Measurements from ENCODE around the gene RCN2. TPM values are rescaled to one million over a fixed set of nuclear protein-coding genes. Genes with fewer than 3 reads are reported as not detected.

RCN2 gene
- total RNA-seq, 4 donors from 2014 or later = 27.6 to 44.1 (median 41.8) TPM

GRCh38 chr15:76994001-76994400 is 62.5 kb downstream of the RCN2 start:
- TF ChIP-seq POLR2A (IDR thresholded peaks at IDR 0.05) = no peak
- TF ChIP-seq CTCF (IDR thresholded peaks at IDR 0.05) = no peak
- intact Hi-C loops (cut with DNase I) = no loop called here
- DNase-seq = no peak
- Histone ChIP-seq H3K27ac (peak overlapping the region in 3 of 4 donors; percentile 60 to 77 (median 75)), H3K36me3 (no peaks in the 10 kb centered on the region), H3K4me1 (peaks cover 0 to 45% (median 30%) of the 10 kb centered on the region in 3 donors), H3K27me3 (no peaks in the 10 kb centered on the region), H3K4me3 (no peak overlapping the region), H3K9me3 (no peaks in the 10 kb centered on the region)
- WGBS, 2 donors = 33 to 76% methylated on average over 3 to 4 of the region's 8 CpGs

GRCh38 chr15:76994496-76994895 is 62.9 kb downstream of the RCN2 start:
- intact Hi-C loops (cut with DNase I) = no loop called here
- Histone ChIP-seq H3K9me3 (no peaks in the 10 kb centered on the region), H3K4me1 (peaks cover 0 to 43% (median 30%) of the 10 kb centered on the region in 3 donors), H3K27ac (peak overlapping the region in 3 of 4 donors; percentile 60 to 77 (median 75)), H3K27me3 (no peaks in the 10 kb centered on the region), H3K36me3 (no peaks in the 10 kb centered on the region), H3K4me3 (peak overlapping the region in 2 of 4 donors; percentile 40 to 60)
- 85% methylated on average over 4 of the region's 6 CpGs; no CpG with 5 or more reads in 1 of the 2 donors for WGBS, 2 donors
- TF ChIP-seq POLR2A (IDR thresholded peaks at IDR 0.05) (no peak), CTCF (IDR thresholded peaks at IDR 0.05) (no peak)
- DNase-seq = no peak

GRCh38 chr15:76994971-76995945 is 63.7 kb downstream of the RCN2 start, which contains the start of gene PSTPIP1:
TSS of gene PSTPIP1 (plus strand) at chr15:76995126. CDS start at chr15:76995574, 448 bp downstream.
- Histone ChIP-seq H3K4me1 (peaks cover 0 to 46% (median 30%) of the 10 kb centered on the region in 3 donors), H3K4me3 (peak within 1 kb of the TSS; percentile 3 to 60 (median 33)), H3K36me3 (no peaks in the 10 kb centered on the region), H3K9me3 (no peaks in the 10 kb centered on the region), H3K27ac (peak within 1 kb of the TSS; percentile 32 to 77 (median 68)), H3K27me3 (no peaks in the 10 kb centered on the region)
- 24 to 50% methylated on average over 5 to 9 of the region's 28 CpGs for WGBS, 2 donors
- intact Hi-C loops (cut with DNase I) = no loop called here
- TF ChIP-seq POLR2A (IDR thresholded peaks at IDR 0.05) = peak in 1 of 4 donors; percentile 57
- TF ChIP-seq CTCF (IDR thresholded peaks at IDR 0.05) = no peak
- DNase-seq = no peak

- TF ChIP-seq CTCF (IDR thresholded peaks at IDR 0.05) = no peak
- no peak for TF ChIP-seq POLR2A (IDR thresholded peaks at IDR 0.05)
- no peak for DNase-seq
- Histone ChIP-seq H3K36me3 (no peaks in the 10 kb centered on the region), H3K9me3 (no peaks in the 10 kb centered on the region), H3K27ac (peak overlapping the region in 3 of 4 donors; percentile 32 to 77 (median 63)), H3K27me3 (no peaks in the 10 kb centered on the region), H3K4me3 (peak overlapping the region in 3 of 4 donors; percentile 26 to 60 (median 40)), H3K4me1 (peaks cover 0 to 48% (median 30%) of the 10 kb centered on the region in 3 donors)
- intact Hi-C loops (cut with DNase I) = no loop called here
- 63% methylated on average over 4 of the region's 9 CpGs; no CpG with 5 or more reads in 1 of the 2 donors for WGBS, 2 donors
These were observed 64.6 kb downstream of the RCN2 start for GRCh38 chr15:76996076-76996525.

Measured in esophagus squamous epithelium (tissue), 5 donors.